HEK293T (cell line): ENCODE data around the gene DRAM1.

Experiments
- CTCF ChIA-PET: fragments of 350-600 bp; formaldehyde crosslinking; extraction: SDS; loops from one replicate; lab custom pipeline; 2021; ENCODE audit warnings: antibody characterized with exemption, inconsistent platforms; lab: Yijun Ruan, JAX
- POLR2A ChIA-PET: fragments of 350-600 bp; formaldehyde crosslinking; extraction: SDS; loops from one replicate; lab custom pipeline; 2020; ENCODE audit warnings: antibody characterized with exemption, inconsistent platforms; lab: Yijun Ruan, JAX
- DNase-seq: peaks from one replicate; pipeline ENCODE4 v3.0.0; 2012; ENCODE audit warnings: mixed read lengths; ENCODE audit errors: extremely low spot score
- ARNT ChIP-seq: fragments of 450-650 bp; IDR thresholded peaks from 2 replicates; pipeline ENCODE4 v1.6.1; 2017; ENCODE audit warnings: mild to moderate bottlenecking
- BHLHE40 ChIP-seq: fragments of 450-650 bp; IDR thresholded peaks from 2 replicates; pipeline ENCODE4 v1.6.1; 2016; ENCODE audit warnings: mild to moderate bottlenecking, moderate library complexity, borderline replicate concordance
- CTBP1 ChIP-seq: fragments of 450-650 bp; IDR thresholded peaks from 2 replicates; pipeline ENCODE4 v1.6.1; 2016; ENCODE audit warnings: borderline replicate concordance
- ELF4 ChIP-seq: fragments of 450-650 bp; IDR thresholded peaks from 2 replicates; pipeline ENCODE4 v1.6.1; 2017; ENCODE audit warnings: antibody characterized with exemption
- FOXA1 ChIP-seq: fragments of 450-650 bp; IDR thresholded peaks from 2 replicates; pipeline ENCODE4 v1.6.1; 2016; ENCODE audit warnings: mild to moderate bottlenecking
- FOXK2 ChIP-seq: fragments of 450-650 bp; IDR thresholded peaks from 2 replicates; pipeline ENCODE4 v1.6.1; 2016; ENCODE audit warnings: mild to moderate bottlenecking
- FOXM1 ChIP-seq: fragments of 450-650 bp; IDR thresholded peaks from 2 replicates; pipeline ENCODE4 v1.6.1; 2017; ENCODE audit warnings: mild to moderate bottlenecking, borderline replicate concordance
- HDGF ChIP-seq: fragments of 450-650 bp; IDR thresholded peaks from 2 replicates; pipeline ENCODE4 v1.6.1; 2017; ENCODE audit warnings: antibody characterized with exemption, borderline replicate concordance
- L3MBTL2 ChIP-seq: fragments of 450-650 bp; conservative IDR thresholded peaks from 2 replicates; pipeline ENCODE4 v1.6.1; 2016; ENCODE audit warnings: mild to moderate bottlenecking
- LEF1 ChIP-seq: fragments of 450-650 bp; IDR thresholded peaks from 2 replicates; pipeline ENCODE4 v1.6.1; 2017; ENCODE audit warnings: mild to moderate bottlenecking, borderline replicate concordance
- NFRKB ChIP-seq: fragments of 450-650 bp; IDR thresholded peaks from 2 replicates; pipeline ENCODE4 v1.6.1; 2016; ENCODE audit warnings: mild to moderate bottlenecking, moderate library complexity
- PKNOX1 ChIP-seq: fragments of 450-650 bp; IDR thresholded peaks from 2 replicates; pipeline ENCODE4 v1.6.1; 2016
- SP1 ChIP-seq: fragments of 450-650 bp; IDR thresholded peaks from 2 replicates; pipeline ENCODE4 v1.6.1; 2017
- SUZ12 ChIP-seq: fragments of 450-650 bp; IDR thresholded peaks from 2 replicates; pipeline ENCODE4 v1.6.1; 2016; ENCODE audit warnings: mild to moderate bottlenecking
- TARDBP ChIP-seq: fragments of 450-650 bp; IDR thresholded peaks from 2 replicates; pipeline ENCODE4 v1.6.1; 2016
- ZNF384 ChIP-seq: fragments of 450-650 bp; IDR thresholded peaks from 2 replicates; pipeline ENCODE4 v1.6.1; 2016

DRAM1 gene

DNA sequence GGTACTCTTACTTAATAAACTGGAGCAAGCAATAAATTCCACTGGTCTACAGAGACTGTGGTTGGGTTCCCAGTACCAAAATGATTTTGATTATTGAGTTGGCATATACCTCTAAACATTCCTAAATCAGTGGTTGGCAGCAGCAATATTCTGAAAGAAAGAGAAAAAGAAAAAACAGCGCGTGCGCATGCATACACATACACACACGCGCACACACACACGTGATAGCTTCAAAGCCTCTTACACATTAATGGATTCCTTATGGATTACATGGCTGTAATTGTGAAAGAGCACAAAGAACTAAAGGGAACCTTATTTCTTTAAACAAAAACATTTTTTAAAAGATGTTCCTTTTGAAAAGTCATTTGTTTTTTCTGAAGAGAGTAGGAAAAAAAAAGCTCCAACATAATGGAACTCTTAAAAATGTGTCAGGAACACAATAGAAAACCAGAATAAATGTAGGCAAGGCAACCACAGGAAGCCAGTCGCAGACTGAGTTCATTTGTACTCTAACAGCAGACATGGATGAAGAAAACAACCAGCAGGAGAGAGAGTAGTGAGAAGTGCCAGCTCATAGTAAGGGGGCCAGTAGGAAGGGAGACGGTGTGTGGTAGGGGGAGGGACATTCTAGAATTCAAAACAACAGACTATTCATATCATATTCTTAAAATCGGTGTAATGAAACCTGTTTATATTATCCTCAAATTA is 80.0 kb downstream of the DRAM1 start:
- ChIA-PET POLR2A (no interaction called here), CTCF (no interaction called here)
- TF ChIP-seq FOXK2 (no peak), ZNF384 (no peak)
- DNase-seq, result no peak

DNA sequence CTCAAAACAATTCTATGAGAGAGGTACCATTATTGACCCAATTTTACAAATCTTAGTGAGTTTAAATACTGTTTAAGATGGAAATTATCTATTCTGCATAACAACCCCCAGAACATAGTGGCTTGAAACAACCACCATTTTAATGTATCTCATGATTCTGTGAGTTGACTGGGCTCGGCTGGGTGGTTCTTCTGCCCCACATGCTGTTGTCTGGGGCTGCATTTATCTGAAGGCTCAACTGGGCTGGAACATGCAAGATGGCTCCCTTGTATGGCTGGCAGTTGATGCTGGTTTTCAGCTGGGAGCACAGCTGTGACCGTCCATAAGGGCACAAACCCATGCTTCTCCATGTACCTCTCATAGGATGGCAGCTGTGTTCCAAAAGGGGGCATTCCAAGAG is 82.2 kb downstream of the DRAM1 start:
- TF ChIP-seq FOXM1 (no peak), CTBP1 (no peak), SP1 (no peak), TARDBP (no peak), L3MBTL2 (no peak), FOXA1 (no peak), LEF1 (no peak), FOXK2 (no peak), ZNF384 (no peak), ARNT (no peak), BHLHE40 (no peak), PKNOX1 (no peak), HDGF (no peak), NFRKB (no peak), ELF4 (no peak), SUZ12 (no peak)
- ChIA-PET POLR2A (no interaction called here), CTCF (no interaction called here)
- no peak for DNase-seq

DNA sequence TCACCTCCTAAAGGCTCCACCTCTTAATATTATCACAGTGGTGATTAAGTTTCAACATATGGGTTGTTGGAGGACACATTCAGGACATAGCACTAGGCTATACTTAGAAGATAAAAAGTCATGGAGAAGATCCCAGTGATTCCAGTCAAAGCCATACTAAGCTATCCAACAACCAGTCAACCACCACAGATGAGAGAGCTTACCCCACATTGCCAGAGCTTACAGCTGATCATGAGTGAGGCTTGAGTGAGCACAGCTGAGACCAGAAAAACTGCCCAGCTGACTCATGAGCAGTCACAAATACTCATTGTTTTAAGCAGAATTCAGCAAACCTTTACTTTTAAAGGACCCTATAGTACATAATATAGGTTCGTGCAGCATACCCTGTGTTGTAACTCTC is 85.1 kb downstream of the DRAM1 start:
- CTCF ChIA-PET, result no interaction called here
- POLR2A ChIA-PET, result no interaction called here
- no peak for DNase-seq
- TF ChIP-seq SP1, result no peak
- TF ChIP-seq L3MBTL2, result no peak
- no peak for TF ChIP-seq ARNT
- TF ChIP-seq PKNOX1, result no peak
- TF ChIP-seq LEF1, result no peak
- no peak for TF ChIP-seq BHLHE40
- TF ChIP-seq HDGF, result no peak
- TF ChIP-seq NFRKB, result no peak
- no peak for TF ChIP-seq SUZ12
- TF ChIP-seq FOXA1, result no peak
- TF ChIP-seq FOXK2, result no peak
- no peak for TF ChIP-seq TARDBP
- TF ChIP-seq ZNF384, result no peak
- no peak for TF ChIP-seq FOXM1
- no peak for TF ChIP-seq CTBP1
- no peak for TF ChIP-seq ELF4

DNA sequence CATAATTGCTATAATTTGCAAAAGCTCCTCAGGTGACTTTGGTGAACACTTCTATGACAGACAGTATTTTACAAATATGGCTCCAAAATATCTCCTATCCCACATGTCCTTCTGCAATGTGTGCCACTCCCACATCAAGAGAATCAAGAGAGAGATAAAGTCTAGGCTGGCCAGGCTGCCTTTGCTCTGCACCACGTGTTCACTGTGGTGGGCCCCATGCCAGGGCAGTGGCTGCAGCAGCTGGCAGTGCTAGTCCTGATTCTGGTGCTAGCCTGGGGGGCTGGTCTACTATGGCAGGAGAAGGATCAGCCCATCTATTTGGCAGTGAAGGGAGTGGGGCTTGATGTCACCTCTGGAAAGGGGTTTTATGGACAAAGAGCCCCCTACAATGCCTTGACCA is 86.3 kb downstream of the DRAM1 start:
- ChIA-PET CTCF (no interaction called here), POLR2A (no interaction called here)
- TF ChIP-seq L3MBTL2, result no peak
- TF ChIP-seq ARNT, result no peak
- no peak for TF ChIP-seq SP1
- TF ChIP-seq ELF4, result no peak
- TF ChIP-seq FOXK2, result no peak
- TF ChIP-seq LEF1, result no peak
- no peak for TF ChIP-seq BHLHE40
- no peak for TF ChIP-seq CTBP1
- no peak for TF ChIP-seq NFRKB
- no peak for TF ChIP-seq PKNOX1
- TF ChIP-seq FOXM1, result no peak
- TF ChIP-seq HDGF, result no peak
- TF ChIP-seq SUZ12, result no peak
- no peak for DNase-seq

GRCh38 chr12:101966496-101966895 is 89.1 kb downstream of the DRAM1 start:
- DNase-seq, result no peak
- ChIA-PET CTCF (no interaction called here), POLR2A (no interaction called here)
- TF ChIP-seq SP1, result no peak
- TF ChIP-seq PKNOX1, result no peak
- TF ChIP-seq L3MBTL2, result no peak
- no peak for TF ChIP-seq HDGF
- TF ChIP-seq ELF4, result no peak
- TF ChIP-seq FOXM1, result no peak
- TF ChIP-seq CTBP1, result no peak
- TF ChIP-seq TARDBP, result no peak
- TF ChIP-seq SUZ12, result no peak
- no peak for TF ChIP-seq ARNT
- no peak for TF ChIP-seq ZNF384
- TF ChIP-seq NFRKB, result no peak
